GM18907 (cell line): ENCODE results near the gene ACOX2.

Source experiments
- ATAC-seq: cut with Tn5 transposase; IDR thresholded peaks from one replicate; pipeline ENCODE4 v1.9.1; 2021; ENCODE audit warnings: mild to moderate bottlenecking, moderate library complexity; ENCODE audit not compliant: unreplicated experiment

Gene ACOX2

GRCh38 chr3:58474967-58475578 lies 61.9 kb downstream of the ACOX2 start:
- no peak for ATAC-seq

- ATAC-seq, result no peak
Observed at GRCh38 chr3:58474348-58474911, 62.6 kb downstream of the ACOX2 start.

GRCh38 chr3:58473275-58473674 lies 63.7 kb downstream of the ACOX2 start:
- ATAC-seq, result no peak

GRCh38 chr3:58471025-58471887 lies 65.7 kb downstream of the ACOX2 start:
- no peak for ATAC-seq

- no peak for ATAC-seq
Observed at GRCh38 chr3:58470363-58471024, 66.5 kb downstream of the ACOX2 start.

GRCh38 chr3:58469096-58469495 lies 67.9 kb downstream of the ACOX2 start:
- ATAC-seq, result no peak

- ATAC-seq, result no peak
Observed at GRCh38 chr3:58466899-58467563, 70.0 kb downstream of the ACOX2 start.

- ATAC-seq, result no peak
Observed at GRCh38 chr3:58464866-58465265, 72.1 kb downstream of the ACOX2 start.

- no peak for ATAC-seq
Observed at GRCh38 chr3:58463942-58464271, 73.1 kb downstream of the ACOX2 start.

- ATAC-seq, result peak; percentile 66
Observed at GRCh38 chr3:58463181-58463941, 73.6 kb downstream of the ACOX2 start.

GRCh38 chr3:58462829-58463180 lies 74.2 kb downstream of the ACOX2 start:
- ATAC-seq, result no peak

- ATAC-seq, result no peak
Observed at GRCh38 chr3:58459160-58459559, 77.8 kb downstream of the ACOX2 start.
